ENCODE data around the gene VCL. TPM values are rescaled to one million over a fixed set of nuclear protein-coding genes. Genes with fewer than 3 reads are reported as not detected.

VCL gene
- total RNA-seq, 4 donors from 2014 or later, result 71.9 to 151 (median 112) TPM

DNA sequence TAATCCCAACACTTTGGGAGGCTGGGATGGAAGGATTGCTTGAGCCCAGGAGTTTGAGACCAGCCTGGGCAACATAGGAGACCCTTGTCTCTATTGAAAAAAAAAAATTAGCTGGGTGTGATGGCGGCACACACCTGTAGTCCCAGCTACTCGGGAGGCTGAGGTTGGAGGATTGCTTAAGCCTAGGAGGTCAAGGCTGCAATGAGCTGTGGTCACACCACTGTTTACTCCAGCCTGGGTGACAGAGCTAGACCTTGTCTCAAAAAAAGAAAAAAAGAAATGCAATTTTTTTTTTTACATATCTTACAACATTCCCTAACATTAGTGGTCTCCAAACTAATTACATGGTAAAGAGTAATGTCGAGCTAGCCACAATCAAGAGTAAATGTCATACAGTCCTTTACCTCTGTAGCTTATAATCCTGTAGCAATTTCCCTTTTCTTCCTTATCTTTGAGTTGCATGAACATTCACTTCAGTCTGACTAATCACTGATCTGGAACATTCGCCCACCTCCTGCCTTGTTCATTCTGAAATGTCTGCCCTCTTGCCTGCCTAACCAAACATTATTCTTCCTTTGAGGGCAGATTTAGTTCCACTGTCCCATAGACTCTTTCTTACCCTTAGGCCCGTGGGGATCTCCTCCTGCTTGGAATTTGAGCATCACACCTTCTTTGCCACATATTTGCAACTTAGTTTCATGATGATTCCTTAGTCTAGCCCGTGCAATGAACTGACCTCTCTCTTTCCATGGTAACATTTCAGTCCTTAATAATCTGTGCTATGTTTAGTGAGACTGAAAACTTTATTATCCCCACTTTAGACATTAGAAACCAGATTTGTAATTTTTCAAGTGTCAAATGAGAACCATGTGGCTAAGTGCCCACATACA lies 4.8 kb upstream of the VCL start:
- Histone ChIP-seq H3K36me3 (no peaks in the 10 kb centered on the region), H3K4me3 (replicated peaks in 1 of 3) (no peak overlapping the region), H3K4me1 (no peaks in the 10 kb centered on the region), H3K27ac (no peak overlapping the region), H3K27me3 (no peaks in the 10 kb centered on the region), H3K9me3 (no peaks in the 10 kb centered on the region)
- intact Hi-C loops (cut with DNase I), result no loop called here
- no peak for TF ChIP-seq POLR2A (IDR thresholded peaks at IDR 0.05)
- TF ChIP-seq, protein P1, sequence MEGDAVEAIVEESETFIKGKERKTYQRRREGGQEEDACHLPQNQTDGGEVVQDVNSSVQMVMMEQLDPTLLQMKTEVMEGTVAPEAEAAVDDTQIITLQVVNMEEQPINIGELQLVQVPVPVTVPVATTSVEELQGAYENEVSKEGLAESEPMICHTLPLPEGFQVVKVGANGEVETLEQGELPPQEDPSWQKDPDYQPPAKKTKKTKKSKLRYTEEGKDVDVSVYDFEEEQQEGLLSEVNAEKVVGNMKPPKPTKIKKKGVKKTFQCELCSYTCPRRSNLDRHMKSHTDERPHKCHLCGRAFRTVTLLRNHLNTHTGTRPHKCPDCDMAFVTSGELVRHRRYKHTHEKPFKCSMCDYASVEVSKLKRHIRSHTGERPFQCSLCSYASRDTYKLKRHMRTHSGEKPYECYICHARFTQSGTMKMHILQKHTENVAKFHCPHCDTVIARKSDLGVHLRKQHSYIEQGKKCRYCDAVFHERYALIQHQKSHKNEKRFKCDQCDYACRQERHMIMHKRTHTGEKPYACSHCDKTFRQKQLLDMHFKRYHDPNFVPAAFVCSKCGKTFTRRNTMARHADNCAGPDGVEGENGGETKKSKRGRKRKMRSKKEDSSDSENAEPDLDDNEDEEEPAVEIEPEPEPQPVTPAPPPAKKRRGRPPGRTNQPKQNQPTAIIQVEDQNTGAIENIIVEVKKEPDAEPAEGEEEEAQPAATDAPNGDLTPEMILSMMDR (IDR thresholded peaks at IDR 0.05), result no peak
- 71 to 76% methylated on average over 6 of the region's 6 CpGs for WGBS, 2 donors
- no peak for DNase-seq

DNA sequence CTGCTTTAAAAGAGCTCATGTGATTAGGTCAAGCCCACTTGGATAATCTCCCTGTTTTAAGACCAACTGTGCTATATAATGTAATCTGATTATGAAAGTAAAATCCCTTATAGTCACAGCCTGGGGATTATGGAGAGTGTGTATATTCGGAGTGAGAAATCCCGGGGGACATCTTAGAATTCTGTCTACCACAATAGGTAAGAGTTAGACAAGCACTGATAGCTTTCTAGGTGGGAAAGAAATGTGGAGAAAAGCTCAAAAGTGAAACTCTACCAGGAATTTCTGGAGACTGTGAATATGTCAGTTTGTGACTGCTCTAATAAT lies 2.9 kb upstream of the VCL start:
- no peak overlapping the region for H3K27ac ChIP-seq
- intact Hi-C loops (cut with DNase I), result no loop called here
- no peak overlapping the region for H3K4me3 ChIP-seq (replicated peaks in 1 of 3)
- peaks cover 7 to 8% of the 10 kb centered on the region in 2 donors for H3K4me1 ChIP-seq
- no peaks in the 10 kb centered on the region for H3K36me3 ChIP-seq
- H3K9me3 ChIP-seq, result no peaks in the 10 kb centered on the region
- H3K27me3 ChIP-seq, result no peaks in the 10 kb centered on the region
- 69 to 75% methylated on average over 2 of the region's 2 CpGs for WGBS, 2 donors
- TF ChIP-seq POLR2A (IDR thresholded peaks at IDR 0.05), result no peak
- TF ChIP-seq, protein P1 (IDR thresholded peaks at IDR 0.05), result no peak
- DNase-seq, result no peak

DNA sequence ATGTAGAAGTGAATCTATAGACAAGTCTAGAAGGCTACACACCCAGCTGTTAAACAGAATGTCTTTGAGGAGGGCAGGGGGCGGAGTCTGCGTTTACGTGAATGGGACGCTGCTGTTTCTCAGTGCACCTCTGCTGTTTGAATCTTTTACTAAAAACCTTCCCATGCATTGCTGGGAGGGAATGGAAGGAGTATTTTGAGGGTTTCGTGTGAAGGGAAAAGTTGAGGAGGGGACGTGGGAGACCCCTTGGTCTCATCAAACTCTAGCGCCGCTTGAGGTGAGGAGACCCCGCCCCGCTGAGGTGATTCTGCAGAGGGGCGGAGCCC lies 492 bp upstream of the VCL start:
- TF ChIP-seq, protein P1 (IDR thresholded peaks at IDR 0.05), result no peak
- TF ChIP-seq POLR2A (IDR thresholded peaks at IDR 0.05), result no peak
- Histone ChIP-seq H3K4me3 (replicated peaks in 1 of 3) (peak overlapping the region in 1 of 3 donors; percentile 100), H3K9me3 (no peaks in the 10 kb centered on the region), H3K27me3 (no peaks in the 10 kb centered on the region), H3K4me1 (peaks cover 10 to 13% of the 10 kb centered on the region in 2 donors), H3K36me3 (no peaks in the 10 kb centered on the region), H3K27ac (peak overlapping the region; percentile 81 to 99 (median 87))
- peak in 1 of 2 donors; percentile 78 for DNase-seq
- intact Hi-C loops (cut with DNase I), result no loop called here
- WGBS, 2 donors, result 1 to 2% methylated on average over 11 of the region's 11 CpGs

DNA sequence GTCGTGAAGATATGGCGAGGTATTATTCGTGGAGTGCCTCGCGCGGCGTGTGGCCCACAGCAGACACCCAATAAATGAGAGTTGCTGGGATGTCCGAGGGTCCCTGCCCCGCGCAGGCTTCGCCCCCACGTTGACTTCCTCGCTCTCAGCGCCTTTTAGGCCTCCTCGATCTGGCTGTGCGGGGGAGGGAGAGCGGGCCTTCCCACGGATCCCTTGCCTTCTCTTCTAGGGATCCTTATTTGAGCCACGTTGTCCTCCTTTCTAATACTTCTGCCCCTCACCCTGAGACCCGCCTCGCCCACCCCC lies 660 bp downstream of the VCL start:
- 0 to 1% methylated on average over 13 to 14 of the region's 21 CpGs for WGBS, 2 donors
- Histone ChIP-seq H3K27ac (peak overlapping the region; percentile 99), H3K4me1 (peaks cover 10 to 13% of the 10 kb centered on the region in 2 donors), H3K27me3 (no peaks in the 10 kb centered on the region), H3K4me3 (replicated peaks in 1 of 3) (peak overlapping the region; percentile 72 to 100 (median 99)), H3K9me3 (no peaks in the 10 kb centered on the region), H3K36me3 (no peaks in the 10 kb centered on the region)
- TF ChIP-seq POLR2A (IDR thresholded peaks at IDR 0.05), result no peak
- TF ChIP-seq, protein P1 (IDR thresholded peaks at IDR 0.05), result no peak
- DNase-seq, result no peak
- intact Hi-C loops (cut with DNase I), result no loop called here

DNA sequence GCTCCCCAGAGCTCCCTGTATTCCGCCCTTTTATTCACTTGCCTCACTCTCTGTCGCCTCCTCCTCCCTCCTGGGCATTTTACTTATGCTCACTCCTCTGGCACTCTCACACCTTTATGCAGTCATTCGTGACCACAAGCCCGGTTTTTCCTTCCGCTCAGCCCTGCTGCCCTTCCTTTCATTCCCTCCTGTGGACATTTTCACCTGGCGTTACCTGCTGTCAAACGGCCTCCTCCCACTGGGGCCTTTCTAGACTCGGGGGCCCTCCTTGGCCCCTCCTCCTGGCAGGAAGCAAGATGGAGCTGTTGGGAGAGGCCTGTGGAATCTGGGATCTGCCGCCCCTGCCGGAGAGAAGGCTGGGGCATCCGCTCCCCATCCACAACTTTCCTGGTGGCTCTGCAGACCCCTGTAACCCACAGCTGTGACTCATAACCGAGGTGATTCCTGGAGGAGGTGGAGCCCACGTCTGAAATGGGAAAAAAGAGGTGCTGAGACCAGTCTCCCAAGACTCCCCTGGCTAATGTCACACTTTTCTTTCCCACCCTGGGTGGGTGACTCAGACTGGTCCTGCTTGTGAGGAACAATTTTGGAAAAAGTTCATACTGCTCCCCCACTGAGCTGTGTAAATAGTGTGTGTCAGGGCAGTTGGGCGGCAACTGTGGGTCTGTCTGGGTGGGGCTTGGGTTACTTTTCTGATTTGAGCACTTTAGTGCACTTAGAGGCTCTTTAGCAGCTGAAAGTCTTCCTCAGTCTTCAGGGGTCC lies 1.2 kb downstream of the VCL start:
- Histone ChIP-seq H3K36me3 (no peaks in the 10 kb centered on the region), H3K9me3 (no peaks in the 10 kb centered on the region), H3K27me3 (no peaks in the 10 kb centered on the region), H3K27ac (peak overlapping the region; percentile 99), H3K4me3 (replicated peaks in 1 of 3) (peak overlapping the region; percentile 72 to 100 (median 99)), H3K4me1 (peaks cover 10 to 13% of the 10 kb centered on the region in 2 donors)
- TF ChIP-seq, protein P1 (IDR thresholded peaks at IDR 0.05), result peak in 5 of 6 experiments; percentile 19 to 68 (median 58)
- TF ChIP-seq POLR2A (IDR thresholded peaks at IDR 0.05), result peak; percentile 8 to 95
- 2 to 3% methylated on average over 13 to 14 of the region's 14 CpGs for WGBS, 2 donors
- intact Hi-C loops (cut with DNase I), result no loop called here
- peak; percentile 94 to 96 for DNase-seq

Data from thyroid gland (tissue), 4 donors.